ENCODE data around the gene ZNF428.

The ZNF428 gene

GRCh38 chr19:43628646-43629326, 9.4 kb upstream of the ZNF428 start:
- H3K9me3 ChIP-seq (ENCODE audit: control insufficient read depth, insufficient read depth, low read depth, low read length), result no peaks in the 10 kb centered on the region
- H3K27me3 ChIP-seq (ENCODE audit: control insufficient read depth, insufficient read depth, low read length), result peaks cover 24% of the 10 kb centered on the region
- no peaks in the 10 kb centered on the region for H3K36me3 ChIP-seq (ENCODE audit: control insufficient read depth, insufficient read depth, low read length)
- no peak overlapping the region for H3K27ac ChIP-seq (ENCODE audit: low read depth, low read length)
- peaks cover 8% of the 10 kb centered on the region for H3K4me1 ChIP-seq (ENCODE audit: control insufficient read depth, insufficient read depth, low read length)
- no peak overlapping the region for H3K4me3 ChIP-seq (ENCODE audit: low read depth, low read length)
- H3K9ac ChIP-seq (ENCODE audit: low read length), result no peak overlapping the region

- Histone ChIP-seq H3K9ac (ENCODE audit: low read length) (no peak overlapping the region), H3K27ac (ENCODE audit: low read depth, low read length) (no peak overlapping the region)
Observed at GRCh38 chr19:43626838-43627237, 7.4 kb upstream of the ZNF428 start.

GRCh38 chr19:43625918-43626579, 6.6 kb upstream of the ZNF428 start:
- Histone ChIP-seq H3K4me3 (ENCODE audit: low read depth, low read length) (no peak overlapping the region), H3K9me3 (ENCODE audit: control insufficient read depth, insufficient read depth, low read depth, low read length) (no peaks in the 10 kb centered on the region), H3K27me3 (ENCODE audit: control insufficient read depth, insufficient read depth, low read length) (peaks cover 17% of the 10 kb centered on the region), H3K27ac (ENCODE audit: low read depth, low read length) (no peak overlapping the region), H3K9ac (ENCODE audit: low read length) (no peak overlapping the region), H3K4me1 (ENCODE audit: control insufficient read depth, insufficient read depth, low read length) (peaks cover 17% of the 10 kb centered on the region), H3K36me3 (ENCODE audit: control insufficient read depth, insufficient read depth, low read length) (no peaks in the 10 kb centered on the region)

More at GRCh38 chr19:43626838-43627237, 7.4 kb upstream of the ZNF428 start:
- Histone ChIP-seq H3K4me3 (ENCODE audit: low read depth, low read length) (no peak overlapping the region), H3K36me3 (ENCODE audit: control insufficient read depth, insufficient read depth, low read length) (no peaks in the 10 kb centered on the region), H3K27me3 (ENCODE audit: control insufficient read depth, insufficient read depth, low read length) (peaks cover 20% of the 10 kb centered on the region), H3K9me3 (ENCODE audit: control insufficient read depth, insufficient read depth, low read depth, low read length) (no peaks in the 10 kb centered on the region), H3K4me1 (ENCODE audit: control insufficient read depth, insufficient read depth, low read length) (peaks cover 15% of the 10 kb centered on the region)

GRCh38 chr19:43624933-43625332, 5.5 kb upstream of the ZNF428 start:
- Histone ChIP-seq H3K9ac (ENCODE audit: low read length) (no peak overlapping the region), H3K4me3 (ENCODE audit: low read depth, low read length) (no peak overlapping the region), H3K27ac (ENCODE audit: low read depth, low read length) (no peak overlapping the region), H3K36me3 (ENCODE audit: control insufficient read depth, insufficient read depth, low read length) (no peaks in the 10 kb centered on the region), H3K27me3 (ENCODE audit: control insufficient read depth, insufficient read depth, low read length) (peaks cover 17% of the 10 kb centered on the region), H3K9me3 (ENCODE audit: control insufficient read depth, insufficient read depth, low read depth, low read length) (no peaks in the 10 kb centered on the region), H3K4me1 (ENCODE audit: control insufficient read depth, insufficient read depth, low read length) (peaks cover 25% of the 10 kb centered on the region)

GRCh38 chr19:43623889-43624670, 4.7 kb upstream of the ZNF428 start:
- Histone ChIP-seq H3K4me3 (ENCODE audit: low read depth, low read length) (peak overlapping the region; percentile 33), H3K9me3 (ENCODE audit: control insufficient read depth, insufficient read depth, low read depth, low read length) (no peaks in the 10 kb centered on the region), H3K36me3 (ENCODE audit: control insufficient read depth, insufficient read depth, low read length) (no peaks in the 10 kb centered on the region), H3K4me1 (ENCODE audit: control insufficient read depth, insufficient read depth, low read length) (peaks cover 26% of the 10 kb centered on the region), H3K27me3 (ENCODE audit: control insufficient read depth, insufficient read depth, low read length) (peaks cover 17% of the 10 kb centered on the region), H3K27ac (ENCODE audit: low read depth, low read length) (no peak overlapping the region), H3K9ac (ENCODE audit: low read length) (no peak overlapping the region)

- no peak overlapping the region for H3K4me3 ChIP-seq (ENCODE audit: low read depth, low read length)
- H3K36me3 ChIP-seq (ENCODE audit: control insufficient read depth, insufficient read depth, low read length), result no peaks in the 10 kb centered on the region
- H3K9ac ChIP-seq (ENCODE audit: low read length), result no peak overlapping the region
- no peaks in the 10 kb centered on the region for H3K9me3 ChIP-seq (ENCODE audit: control insufficient read depth, insufficient read depth, low read depth, low read length)
- peaks cover 14% of the 10 kb centered on the region for H3K27me3 ChIP-seq (ENCODE audit: control insufficient read depth, insufficient read depth, low read length)
- peaks cover 30% of the 10 kb centered on the region for H3K4me1 ChIP-seq (ENCODE audit: control insufficient read depth, insufficient read depth, low read length)
- no peak overlapping the region for H3K27ac ChIP-seq (ENCODE audit: low read depth, low read length)
Observed at GRCh38 chr19:43622956-43623355, 3.5 kb upstream of the ZNF428 start.

- Histone ChIP-seq H3K27ac (ENCODE audit: low read depth, low read length) (no peak overlapping the region), H3K9ac (ENCODE audit: low read length) (no peak overlapping the region), H3K36me3 (ENCODE audit: control insufficient read depth, insufficient read depth, low read length) (no peaks in the 10 kb centered on the region), H3K4me1 (ENCODE audit: control insufficient read depth, insufficient read depth, low read length) (peaks cover 30% of the 10 kb centered on the region), H3K4me3 (ENCODE audit: low read depth, low read length) (no peak overlapping the region), H3K27me3 (ENCODE audit: control insufficient read depth, insufficient read depth, low read length) (peaks cover 6% of the 10 kb centered on the region; the same call in 1 of the 2 replicates), H3K9me3 (ENCODE audit: control insufficient read depth, insufficient read depth, low read depth, low read length) (no peaks in the 10 kb centered on the region)
Observed at GRCh38 chr19:43622070-43622469, 2.6 kb upstream of the ZNF428 start.

GRCh38 chr19:43620061-43621001, 902 bp upstream of the ZNF428 start:
- Histone ChIP-seq H3K9me3 (ENCODE audit: control insufficient read depth, insufficient read depth, low read depth, low read length) (no peaks in the 10 kb centered on the region), H3K4me3 (ENCODE audit: low read depth, low read length) (peak overlapping the region; percentile 83), H3K27ac (ENCODE audit: low read depth, low read length) (peak overlapping the region; percentile 95), H3K4me1 (ENCODE audit: control insufficient read depth, insufficient read depth, low read length) (peaks cover 30% of the 10 kb centered on the region), H3K27me3 (ENCODE audit: control insufficient read depth, insufficient read depth, low read length) (no peaks in the 10 kb centered on the region), H3K9ac (ENCODE audit: low read length) (peak overlapping the region; percentile 94), H3K36me3 (ENCODE audit: control insufficient read depth, insufficient read depth, low read length) (no peaks in the 10 kb centered on the region)

GRCh38 chr19:43618921-43619261, 538 bp downstream of the ZNF428 start:
- no peaks in the 10 kb centered on the region for H3K27me3 ChIP-seq (ENCODE audit: control insufficient read depth, insufficient read depth, low read length)
- peak overlapping the region; percentile 83 for H3K4me3 ChIP-seq (ENCODE audit: low read depth, low read length)
- H3K4me1 ChIP-seq (ENCODE audit: control insufficient read depth, insufficient read depth, low read length), result peaks cover 23% of the 10 kb centered on the region
- H3K27ac ChIP-seq (ENCODE audit: low read depth, low read length), result peak overlapping the region; percentile 95
- peak overlapping the region; percentile 94 for H3K9ac ChIP-seq (ENCODE audit: low read length)
- H3K36me3 ChIP-seq (ENCODE audit: control insufficient read depth, insufficient read depth, low read length), result peaks cover 3% of the 10 kb centered on the region
- no peaks in the 10 kb centered on the region for H3K9me3 ChIP-seq (ENCODE audit: control insufficient read depth, insufficient read depth, low read depth, low read length)

- Histone ChIP-seq H3K4me1 (ENCODE audit: control insufficient read depth, insufficient read depth, low read length) (peaks cover 15% of the 10 kb centered on the region), H3K36me3 (ENCODE audit: control insufficient read depth, insufficient read depth, low read length) (peaks cover 18% of the 10 kb centered on the region), H3K27me3 (ENCODE audit: control insufficient read depth, insufficient read depth, low read length) (no peaks in the 10 kb centered on the region), H3K9me3 (ENCODE audit: control insufficient read depth, insufficient read depth, low read depth, low read length) (no peaks in the 10 kb centered on the region), H3K9ac (ENCODE audit: low read length) (no peak overlapping the region), H3K27ac (ENCODE audit: low read depth, low read length) (no peak overlapping the region), H3K4me3 (ENCODE audit: low read depth, low read length) (no peak overlapping the region)
Observed at GRCh38 chr19:43616954-43617353, 2.5 kb downstream of the ZNF428 start.
